Suprapubic skin (tissue), 4 donors: Measurements from ENCODE around the gene TBXAS1. TPM values are rescaled to one million over a fixed set of nuclear protein-coding genes. Genes with fewer than 3 reads are reported as not detected.

Experiments used
- DNase-seq, 2 donors: peaks; one replicate each; pipeline ENCODE4 v3.0.0-alpha.2; 2019; ENCODE audit warnings: low spot score in 2 of 2
- H3K27ac ChIP-seq: fragments of 200-600 bp; sonication (generic); one replicate; pipeline ENCODE4 v1.5.1; 2019
- H3K27me3 ChIP-seq: fragments of 200-600 bp; sonication (generic); one replicate; pipeline ENCODE4 v1.5.1; 2019
- H3K36me3 ChIP-seq: fragments of 200-600 bp; sonication (generic); one replicate; pipeline ENCODE4 v1.5.1; 2019
- H3K4me1 ChIP-seq: fragments of 200-600 bp; sonication (generic); one replicate; pipeline ENCODE4 v1.5.1; 2019
- H3K4me3 ChIP-seq: fragments of 200-600 bp; sonication (generic); one replicate; pipeline ENCODE4 v1.5.1; 2019; ENCODE audit warnings: mild to moderate bottlenecking
- H3K9me3 ChIP-seq: fragments of 200-600 bp; sonication (generic); one replicate; pipeline ENCODE4 v1.5.1; 2019
- CTCF ChIP-seq, 2 donors: fragments of 200-600 bp in 1 of 2; fragments of 450-650 bp in 1 of 2; sonication (generic) in 1 of 2; IDR thresholded peaks; one replicate each; pipeline ENCODE4 v1.5.1; 2016 to 2019; ENCODE audit warnings: antibody characterized with exemption in 2 of 2, mild to moderate bottlenecking in 1 of 2, moderate library complexity in 1 of 2
- EP300 ChIP-seq: sonication (generic); formaldehyde crosslinking; IDR thresholded peaks from one replicate; pipeline ENCODE4 v1.6.1; 2017; ENCODE audit warnings: antibody characterized with exemption
- POLR2A ChIP-seq, 2 donors: fragments of 450-650 bp; IDR thresholded peaks; one replicate each; pipeline ENCODE4 v1.6.1; 2017; ENCODE audit warnings: antibody characterized with exemption in 2 of 2, mild to moderate bottlenecking in 2 of 2, moderate library complexity in 2 of 2
- POLR2AphosphoS5 ChIP-seq, 3 donors: sonication (generic); formaldehyde crosslinking; IDR thresholded peaks; one replicate each; pipeline ENCODE4 v1.6.1; 2017; ENCODE audit warnings: antibody characterized with exemption in 3 of 3
- WGBS: methylation state at CpG from one replicate; pipeline ENCODE4 v1.1.5; 2018; 5-methylcytosine and 5-hydroxymethylcytosine counted together
- total RNA-seq, 4 donors: library from RNA; depleted of rRNA; stranded (reverse); fragments of >200 nt; gene quantifications; one replicate each; pipeline ENCODE4 v1.1.0, GENCODE V29; 2016

TBXAS1 gene
- total RNA-seq, 4 donors from 2014 or later = 1.4 to 2.4 (median 2.1) TPM

- TF ChIP-seq CTCF (IDR thresholded peaks at IDR 0.05) (no peak), POLR2A (IDR thresholded peaks at IDR 0.05) (no peak), EP300 (no peak), POLR2AphosphoS5 (IDR thresholded peaks at IDR 0.05) (no peak)
- peak overlapping the region; percentile 90 for H3K27ac ChIP-seq
- H3K4me1 ChIP-seq = peaks cover 45% of the 10 kb centered on the region
- no peaks in the 10 kb centered on the region for H3K9me3 ChIP-seq
- peak overlapping the region; percentile 84 for H3K4me3 ChIP-seq
- WGBS = 90% methylated on average over 2 of the region's 2 CpGs
- no peaks in the 10 kb centered on the region for H3K27me3 ChIP-seq
- H3K36me3 ChIP-seq = peaks cover 2% of the 10 kb centered on the region
- DNase-seq = no peak
These were observed 232.5 kb downstream of the TBXAS1 start for GRCh38 chr7:140061607-140061930.

DNA sequence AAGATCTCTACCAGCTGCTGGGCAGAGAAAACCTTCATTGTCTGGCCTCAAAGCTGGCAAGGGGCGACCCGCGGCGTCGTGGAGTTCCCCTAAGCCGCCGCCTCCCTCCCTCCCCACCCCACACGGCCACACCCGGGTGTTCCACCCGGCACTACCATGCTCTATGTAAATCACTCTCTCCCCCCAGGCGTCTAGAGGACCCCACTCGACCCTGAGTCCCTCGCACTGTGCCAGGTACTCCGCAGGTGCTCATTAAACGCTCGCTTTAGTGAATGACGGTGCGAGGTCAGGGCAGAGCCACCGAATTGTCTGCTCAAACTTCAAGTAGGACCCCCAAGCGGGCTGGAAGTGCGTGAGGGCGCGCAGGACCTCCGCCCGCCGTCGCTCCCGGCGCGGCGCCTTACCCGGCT, 233.1 kb downstream of the TBXAS1 start:
- DNase-seq = no peak
- 0% methylated on average over 15 of the region's 32 CpGs for WGBS

DNA sequence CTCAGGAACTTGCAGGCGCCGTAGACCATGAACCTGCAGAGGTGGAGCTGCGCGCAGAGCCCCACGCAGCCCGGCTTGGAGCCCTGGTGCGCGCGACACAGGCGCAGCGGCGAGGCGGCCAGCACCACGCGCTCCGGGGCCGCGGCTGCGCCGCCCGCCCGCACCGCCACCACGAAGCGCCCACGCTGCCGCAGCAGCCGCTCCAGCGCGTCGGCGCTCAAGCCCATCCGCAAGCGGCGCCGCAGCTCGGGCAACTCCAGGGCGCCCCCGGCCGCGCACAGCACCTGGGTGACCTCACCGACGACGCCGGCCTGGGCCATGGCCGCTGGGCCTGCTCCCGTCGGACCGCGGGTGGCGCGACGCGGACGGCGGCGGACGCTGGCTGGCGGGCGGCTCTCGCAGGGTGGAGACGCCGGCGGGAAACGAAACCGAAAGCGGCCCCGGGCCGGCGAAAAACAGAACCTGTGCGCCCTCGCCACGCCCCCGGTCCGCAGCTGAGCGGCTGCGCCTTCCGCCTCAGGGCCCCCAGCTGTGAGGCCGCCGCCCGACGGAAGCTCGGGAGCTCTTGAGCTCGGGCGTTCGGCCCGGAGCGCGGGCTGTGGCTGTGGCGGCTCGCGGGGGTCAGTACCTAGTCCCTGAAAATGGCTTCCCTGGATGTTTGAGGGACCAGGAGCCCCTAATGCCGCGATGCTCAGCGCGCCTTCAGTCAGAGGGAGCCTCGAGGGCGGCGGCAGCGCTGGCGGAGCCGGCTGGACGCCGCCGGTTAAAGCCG, 233.7 kb downstream of the TBXAS1 start, which contains the start of gene PARP12:
Gene PARP12 (minus strand): TSS at position 424 of the 772 bp plus-strand sequence. CDS start 104 bp downstream, at position 320.
- Histone ChIP-seq H3K4me1 (peaks cover 45% of the 10 kb centered on the region), H3K27me3 (no peaks in the 10 kb centered on the region), H3K4me3 (peak within 1 kb of the TSS; percentile 84), H3K9me3 (peaks cover 2% of the 10 kb centered on the region), H3K36me3 (no peaks in the 10 kb centered on the region), H3K27ac (peak within 1 kb of the TSS; percentile 90)
- DNase-seq = peak; percentile 87 to 93
- 0% methylated on average over 1 of the region's 106 CpGs for WGBS
- TF ChIP-seq POLR2A (IDR thresholded peaks at IDR 0.05) (no peak), CTCF (IDR thresholded peaks at IDR 0.05) (no peak), EP300 (no peak), POLR2AphosphoS5 (IDR thresholded peaks at IDR 0.05) (peak in 2 of 3 donors; percentile 14 to 32)

More for the DNA sequence above, 233.1 kb downstream of the TBXAS1 start:
- peaks cover 45% of the 10 kb centered on the region for H3K4me1 ChIP-seq
- H3K9me3 ChIP-seq = no peaks in the 10 kb centered on the region
- no peak for TF ChIP-seq POLR2A (IDR thresholded peaks at IDR 0.05)
- no peak for TF ChIP-seq CTCF (IDR thresholded peaks at IDR 0.05)
- no peak for TF ChIP-seq POLR2AphosphoS5 (IDR thresholded peaks at IDR 0.05)
- TF ChIP-seq EP300 = no peak
- H3K4me3 ChIP-seq = peak overlapping the region; percentile 84
- H3K27ac ChIP-seq = peak overlapping the region; percentile 90
- H3K36me3 ChIP-seq = no peaks in the 10 kb centered on the region
- no peaks in the 10 kb centered on the region for H3K27me3 ChIP-seq

- Histone ChIP-seq H3K27me3 (peaks cover 4% of the 10 kb centered on the region), H3K9me3 (peaks cover 4% of the 10 kb centered on the region), H3K4me1 (peaks cover 11% of the 10 kb centered on the region), H3K27ac (no peak overlapping the region), H3K4me3 (no peak overlapping the region), H3K36me3 (no peaks in the 10 kb centered on the region)
- no peak for DNase-seq
- WGBS = 49% methylated on average over 2 of the region's 2 CpGs
- TF ChIP-seq EP300 (no peak), CTCF (IDR thresholded peaks at IDR 0.05) (no peak), POLR2AphosphoS5 (IDR thresholded peaks at IDR 0.05) (no peak), POLR2A (IDR thresholded peaks at IDR 0.05) (no peak)
These were observed 238.0 kb downstream of the TBXAS1 start for GRCh38 chr7:140067052-140067451.

DNA sequence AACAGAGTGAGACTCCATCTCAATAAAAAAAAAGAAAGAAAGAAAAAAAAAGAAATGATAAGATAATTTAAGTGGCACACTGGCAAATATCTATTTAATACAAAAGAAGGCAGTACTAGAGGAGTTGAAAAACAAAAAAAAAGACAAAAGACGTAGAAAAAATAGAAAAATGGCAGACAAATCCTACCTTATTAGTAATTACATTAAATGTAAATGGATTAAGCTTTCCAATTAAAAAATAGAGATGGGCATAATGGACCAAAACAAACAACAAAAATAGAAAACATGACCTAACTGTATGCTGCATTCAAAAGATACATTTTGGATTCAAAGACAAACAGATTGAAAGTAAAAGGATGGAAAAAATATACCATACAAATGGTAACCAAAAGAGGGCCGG, 239.0 kb downstream of the TBXAS1 start:
- Histone ChIP-seq H3K4me3 (no peak overlapping the region), H3K27ac (no peak overlapping the region), H3K27me3 (peaks cover 4% of the 10 kb centered on the region), H3K4me1 (peaks cover 6% of the 10 kb centered on the region), H3K36me3 (no peaks in the 10 kb centered on the region), H3K9me3 (peaks cover 4% of the 10 kb centered on the region)
- TF ChIP-seq POLR2A (IDR thresholded peaks at IDR 0.05) = no peak
- no peak for TF ChIP-seq POLR2AphosphoS5 (IDR thresholded peaks at IDR 0.05)
- no peak for TF ChIP-seq EP300
- TF ChIP-seq CTCF (IDR thresholded peaks at IDR 0.05) = no peak
- 40% methylated on average over 2 of the region's 2 CpGs for WGBS
- no peak for DNase-seq
